Liver (tissue), 9 donors: Measurements from ENCODE around the gene CSPG5. TPM values are rescaled to one million over a fixed set of nuclear protein-coding genes. Genes with fewer than 3 reads are reported as not detected.

Experiments
- DNase-seq: peaks from one replicate; pipeline ENCODE4 v3.0.0-alpha.2; 2017; ENCODE audit warnings: low spot score
- H3K27ac ChIP-seq, 2 donors: one replicate each; pipeline ENCODE4 v1.7.0; 2013; ENCODE audit warnings: inconsistent platforms in 2 of 2, low read length in 2 of 2, control low read depth in 1 of 2, low read depth in 1 of 2, mild to moderate bottlenecking in 1 of 2
- H3K27me3 ChIP-seq, 4 donors: one replicate each; pipeline versions ENCODE4 v1.6.1 to v1.7.0; 2013; ENCODE audit warnings: low read length in 3 of 4, inconsistent platforms in 1 of 4, mild to moderate bottlenecking in 1 of 4, moderate library complexity in 1 of 4; ENCODE audit not compliant: control insufficient read depth in 4 of 4, insufficient read depth in 4 of 4
- H3K36me3 ChIP-seq, 4 donors: one replicate each; pipeline versions ENCODE4 v1.6.1 to v1.7.0; 2013; ENCODE audit warnings: low read length in 3 of 4, mild to moderate bottlenecking in 3 of 4, low read depth in 1 of 4, moderate library complexity in 1 of 4; ENCODE audit not compliant: control insufficient read depth in 4 of 4, insufficient read depth in 3 of 4
- H3K4me1 ChIP-seq, 4 donors: one replicate each; pipeline versions ENCODE4 v1.6.1 to v1.7.0; 2013; ENCODE audit warnings: low read length in 3 of 4, mild to moderate bottlenecking in 3 of 4, moderate library complexity in 1 of 4; ENCODE audit not compliant: control insufficient read depth in 4 of 4, insufficient read depth in 4 of 4
- H3K4me3 ChIP-seq, 3 donors: one replicate each; pipeline versions ENCODE4 v1.6.1 to v1.7.0; 2013; ENCODE audit warnings: low read length in 3 of 3, control low read depth in 1 of 3, low read depth in 1 of 3, mild to moderate bottlenecking in 1 of 3
- H3K9ac ChIP-seq, 2 donors: one replicate each; pipeline ENCODE4 v1.7.0; 2013; ENCODE audit warnings: low read length in 2 of 2, mild to moderate bottlenecking in 2 of 2, moderate library complexity in 2 of 2, control low read depth in 1 of 2, low read depth in 1 of 2
- H3K9me3 ChIP-seq, 4 donors: one replicate each; pipeline versions ENCODE4 v1.6.1 to v1.7.0; 2013; ENCODE audit warnings: low read length in 3 of 4; ENCODE audit not compliant: control insufficient read depth in 4 of 4
- EGR1 ChIP-seq, 2 donors: IDR thresholded peaks; 2 replicates each; pipeline ENCODE4 v1.6.1; 2016 to 2018; ENCODE audit warnings: antibody characterized with exemption in 2 of 2, low read depth in 2 of 2
- FOXA1 ChIP-seq: IDR thresholded peaks from 2 replicates; pipeline ENCODE4 v1.6.1; 2016; ENCODE audit warnings: antibody characterized with exemption
- FOXA2 ChIP-seq: IDR thresholded peaks from 2 replicates; pipeline ENCODE4 v1.6.1; 2016; ENCODE audit warnings: antibody characterized with exemption
- GABPA ChIP-seq, 2 donors: IDR thresholded peaks in 1 of 2; conservative IDR thresholded peaks in 1 of 2; 2 replicates each; pipeline ENCODE4 v1.6.1; 2016; ENCODE audit warnings: antibody characterized with exemption in 2 of 2, mild to moderate bottlenecking in 1 of 2, moderate library complexity in 1 of 2
- HNF4A ChIP-seq, 2 donors: conservative IDR thresholded peaks; 2 replicates each; pipeline ENCODE4 v1.6.1; 2016; ENCODE audit warnings: antibody characterized with exemption in 2 of 2, mild to moderate bottlenecking in 2 of 2
- HNF4G ChIP-seq: IDR thresholded peaks from 2 replicates; pipeline ENCODE4 v1.6.1; 2016; ENCODE audit warnings: antibody characterized with exemption
- JUND ChIP-seq, 2 donors: IDR thresholded peaks; 2 replicates each; pipeline ENCODE4 v1.6.1; 2016; ENCODE audit warnings: antibody characterized with exemption in 2 of 2
- MAX ChIP-seq: IDR thresholded peaks from 2 replicates; pipeline ENCODE4 v1.6.1; 2016; ENCODE audit warnings: antibody characterized with exemption
- NR2F2 ChIP-seq: IDR thresholded peaks from 2 replicates; pipeline ENCODE4 v1.6.1; 2016; ENCODE audit warnings: antibody characterized with exemption
- RAD21 ChIP-seq, 2 donors: IDR thresholded peaks; 2 replicates each; pipeline ENCODE4 v1.6.1; 2016; ENCODE audit warnings: antibody characterized with exemption in 2 of 2, mild to moderate bottlenecking in 2 of 2
- RXRA ChIP-seq, 2 donors: IDR thresholded peaks; 2 replicates each; pipeline ENCODE4 v1.6.1; 2017 to 2018; ENCODE audit warnings: antibody characterized with exemption in 2 of 2, mild to moderate bottlenecking in 1 of 2
- SP1 ChIP-seq: IDR thresholded peaks from 2 replicates; pipeline ENCODE4 v1.6.1; 2018; ENCODE audit warnings: antibody characterized with exemption, mild to moderate bottlenecking
- TAF1 ChIP-seq: conservative IDR thresholded peaks from 2 replicates; pipeline ENCODE4 v1.6.1; 2016; ENCODE audit warnings: antibody characterized with exemption, mild to moderate bottlenecking
- YY1 ChIP-seq: IDR thresholded peaks from 2 replicates; pipeline ENCODE4 v1.6.1; 2016; ENCODE audit warnings: antibody characterized with exemption, mild to moderate bottlenecking
- WGBS: extraction: QIAGEN DNeasy Blood & Tissue Kit; methylation state at CpG from one replicate; pipeline ENCODE4 v1.1.7; 2013; 5-methylcytosine and 5-hydroxymethylcytosine counted together
- polyA plus RNA-seq, 2 donors: library from polyadenylated mRNA; stranded (reverse) in 1 of 2; unstranded in 1 of 2; fragments of 200-250 nt in 1 of 2; fragments of >200 nt in 1 of 2; fragmentation: Nextera tagmentation in 1 of 2; extraction: Ambion mirVana in 1 of 2; gene quantifications; one replicate each; pipeline versions ENCODE4 v1.2.1 to v1.2.3, GENCODE V29; 2013 to 2015
- total RNA-seq, 2 donors: library from RNA; depleted of rRNA; stranded (reverse); fragments of >200 nt; gene quantifications; one replicate each; pipeline ENCODE4 v1.2.3, GENCODE V29; 2014
- TF ChIP-seq, protein P1 (sequence below): fragments of 150-350 bp; IDR thresholded peaks from 2 replicates; pipeline ENCODE4 v1.5.1; 2017; ENCODE audit warnings: improper control_type of control experiment, low read depth, low read length; ENCODE audit not compliant: missing input control
- TF ChIP-seq, protein P2 (sequence below): IDR thresholded peaks from 2 replicates; pipeline ENCODE4 v1.6.1; 2016; ENCODE audit warnings: antibody characterized with exemption, mild to moderate bottlenecking
- TF ChIP-seq, protein P3 (sequence below): IDR thresholded peaks from 2 replicates; pipeline ENCODE4 v1.6.1; 2016; ENCODE audit warnings: antibody characterized with exemption
- TF ChIP-seq, protein P4 (sequence below): IDR thresholded peaks from 2 replicates; pipeline ENCODE4 v1.6.1; 2016; ENCODE audit warnings: antibody characterized with exemption
- donor health status: healthy.
- donor health status: healthy.
- donor health status: healthy.
- donor health status: healthy.
- donor health status: healthy.

The CSPG5 gene
- total and polyA plus RNA-seq, 4 donors: 0.25 to 0.42 (median 0.33) TPM; not detected in 1

DNA sequence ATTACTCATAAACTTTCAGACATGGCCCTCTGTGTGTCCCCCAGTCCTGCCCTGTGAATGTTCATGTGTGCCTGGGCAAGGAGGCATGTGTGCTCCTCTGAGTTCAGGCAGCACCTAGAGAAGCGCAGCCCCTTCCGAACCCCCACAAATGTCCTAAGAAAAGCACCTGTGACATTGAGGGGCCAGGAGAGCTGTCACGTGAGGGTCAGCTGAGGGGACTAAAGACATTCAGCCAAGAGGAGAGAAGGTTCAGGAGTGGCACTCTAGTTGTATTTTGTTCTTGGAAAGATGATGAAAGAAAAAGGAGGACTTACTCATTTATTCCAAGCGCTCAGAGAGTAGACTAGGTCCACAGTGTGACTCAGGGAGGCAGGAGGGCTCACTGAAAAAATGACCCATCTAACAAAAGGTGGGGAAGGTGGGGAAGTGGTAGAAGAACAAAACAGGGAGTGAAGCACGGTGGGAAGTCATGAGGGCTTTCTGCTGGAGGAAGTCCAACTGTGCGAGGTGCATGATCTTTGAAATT, 37.0 kb downstream of the CSPG5 start:
- Histone ChIP-seq H3K9me3 (no peaks in the 10 kb centered on the region), H3K9ac (no peak overlapping the region), H3K4me1 (no peaks in the 10 kb centered on the region), H3K4me3 (no peak overlapping the region), H3K36me3 (no peaks in the 10 kb centered on the region), H3K27ac (no peak overlapping the region), H3K27me3 (no peaks in the 10 kb centered on the region)
- no peak for DNase-seq
- TF ChIP-seq HNF4G: no peak
- no peak for TF ChIP-seq RAD21 (IDR thresholded peaks at IDR 0.05)
- no peak for TF ChIP-seq YY1
- WGBS: 69% methylated on average over 6 of the region's 6 CpGs

GRCh38 chr3:47540281-47540680, 38.4 kb downstream of the CSPG5 start:
- 94% methylated on average over 4 of the region's 4 CpGs for WGBS
- no peak overlapping the region for H3K4me3 ChIP-seq
- DNase-seq: no peak
- H3K27me3 ChIP-seq: no peaks in the 10 kb centered on the region
- no peaks in the 10 kb centered on the region for H3K4me1 ChIP-seq
- H3K9me3 ChIP-seq: no peaks in the 10 kb centered on the region
- no peak overlapping the region for H3K9ac ChIP-seq
- H3K27ac ChIP-seq: no peak overlapping the region
- TF ChIP-seq, protein P1, sequence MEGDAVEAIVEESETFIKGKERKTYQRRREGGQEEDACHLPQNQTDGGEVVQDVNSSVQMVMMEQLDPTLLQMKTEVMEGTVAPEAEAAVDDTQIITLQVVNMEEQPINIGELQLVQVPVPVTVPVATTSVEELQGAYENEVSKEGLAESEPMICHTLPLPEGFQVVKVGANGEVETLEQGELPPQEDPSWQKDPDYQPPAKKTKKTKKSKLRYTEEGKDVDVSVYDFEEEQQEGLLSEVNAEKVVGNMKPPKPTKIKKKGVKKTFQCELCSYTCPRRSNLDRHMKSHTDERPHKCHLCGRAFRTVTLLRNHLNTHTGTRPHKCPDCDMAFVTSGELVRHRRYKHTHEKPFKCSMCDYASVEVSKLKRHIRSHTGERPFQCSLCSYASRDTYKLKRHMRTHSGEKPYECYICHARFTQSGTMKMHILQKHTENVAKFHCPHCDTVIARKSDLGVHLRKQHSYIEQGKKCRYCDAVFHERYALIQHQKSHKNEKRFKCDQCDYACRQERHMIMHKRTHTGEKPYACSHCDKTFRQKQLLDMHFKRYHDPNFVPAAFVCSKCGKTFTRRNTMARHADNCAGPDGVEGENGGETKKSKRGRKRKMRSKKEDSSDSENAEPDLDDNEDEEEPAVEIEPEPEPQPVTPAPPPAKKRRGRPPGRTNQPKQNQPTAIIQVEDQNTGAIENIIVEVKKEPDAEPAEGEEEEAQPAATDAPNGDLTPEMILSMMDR: no peak
- TF ChIP-seq, protein P2, sequence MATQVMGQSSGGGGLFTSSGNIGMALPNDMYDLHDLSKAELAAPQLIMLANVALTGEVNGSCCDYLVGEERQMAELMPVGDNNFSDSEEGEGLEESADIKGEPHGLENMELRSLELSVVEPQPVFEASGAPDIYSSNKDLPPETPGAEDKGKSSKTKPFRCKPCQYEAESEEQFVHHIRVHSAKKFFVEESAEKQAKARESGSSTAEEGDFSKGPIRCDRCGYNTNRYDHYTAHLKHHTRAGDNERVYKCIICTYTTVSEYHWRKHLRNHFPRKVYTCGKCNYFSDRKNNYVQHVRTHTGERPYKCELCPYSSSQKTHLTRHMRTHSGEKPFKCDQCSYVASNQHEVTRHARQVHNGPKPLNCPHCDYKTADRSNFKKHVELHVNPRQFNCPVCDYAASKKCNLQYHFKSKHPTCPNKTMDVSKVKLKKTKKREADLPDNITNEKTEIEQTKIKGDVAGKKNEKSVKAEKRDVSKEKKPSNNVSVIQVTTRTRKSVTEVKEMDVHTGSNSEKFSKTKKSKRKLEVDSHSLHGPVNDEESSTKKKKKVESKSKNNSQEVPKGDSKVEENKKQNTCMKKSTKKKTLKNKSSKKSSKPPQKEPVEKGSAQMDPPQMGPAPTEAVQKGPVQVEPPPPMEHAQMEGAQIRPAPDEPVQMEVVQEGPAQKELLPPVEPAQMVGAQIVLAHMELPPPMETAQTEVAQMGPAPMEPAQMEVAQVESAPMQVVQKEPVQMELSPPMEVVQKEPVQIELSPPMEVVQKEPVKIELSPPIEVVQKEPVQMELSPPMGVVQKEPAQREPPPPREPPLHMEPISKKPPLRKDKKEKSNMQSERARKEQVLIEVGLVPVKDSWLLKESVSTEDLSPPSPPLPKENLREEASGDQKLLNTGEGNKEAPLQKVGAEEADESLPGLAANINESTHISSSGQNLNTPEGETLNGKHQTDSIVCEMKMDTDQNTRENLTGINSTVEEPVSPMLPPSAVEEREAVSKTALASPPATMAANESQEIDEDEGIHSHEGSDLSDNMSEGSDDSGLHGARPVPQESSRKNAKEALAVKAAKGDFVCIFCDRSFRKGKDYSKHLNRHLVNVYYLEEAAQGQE: no peak
- TF ChIP-seq RAD21 (IDR thresholded peaks at IDR 0.05) (no peak), EGR1 (IDR thresholded peaks at IDR 0.05; ENCODE audit: low read depth in 2 of 2) (no peak), JUND (IDR thresholded peaks at IDR 0.05) (no peak), SP1 (no peak), GABPA (IDR thresholded peaks at IDR 0.05 in 1 of 2, conservative IDR thresholded peaks at IDR 0.05 in 1 of 2) (no peak), TAF1 (no peak), NR2F2 (no peak), HNF4A (conservative IDR thresholded peaks at IDR 0.05) (no peak), YY1 (no peak), MAX (no peak), HNF4G (no peak), FOXA1 (no peak), FOXA2 (no peak), RXRA (IDR thresholded peaks at IDR 0.05) (no peak)
- TF ChIP-seq, protein P3, sequence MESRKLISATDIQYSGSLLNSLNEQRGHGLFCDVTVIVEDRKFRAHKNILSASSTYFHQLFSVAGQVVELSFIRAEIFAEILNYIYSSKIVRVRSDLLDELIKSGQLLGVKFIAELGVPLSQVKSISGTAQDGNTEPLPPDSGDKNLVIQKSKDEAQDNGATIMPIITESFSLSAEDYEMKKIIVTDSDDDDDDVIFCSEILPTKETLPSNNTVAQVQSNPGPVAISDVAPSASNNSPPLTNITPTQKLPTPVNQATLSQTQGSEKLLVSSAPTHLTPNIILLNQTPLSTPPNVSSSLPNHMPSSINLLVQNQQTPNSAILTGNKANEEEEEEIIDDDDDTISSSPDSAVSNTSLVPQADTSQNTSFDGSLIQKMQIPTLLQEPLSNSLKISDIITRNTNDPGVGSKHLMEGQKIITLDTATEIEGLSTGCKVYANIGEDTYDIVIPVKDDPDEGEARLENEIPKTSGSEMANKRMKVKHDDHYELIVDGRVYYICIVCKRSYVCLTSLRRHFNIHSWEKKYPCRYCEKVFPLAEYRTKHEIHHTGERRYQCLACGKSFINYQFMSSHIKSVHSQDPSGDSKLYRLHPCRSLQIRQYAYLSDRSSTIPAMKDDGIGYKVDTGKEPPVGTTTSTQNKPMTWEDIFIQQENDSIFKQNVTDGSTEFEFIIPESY: no peak
- TF ChIP-seq, protein P4, sequence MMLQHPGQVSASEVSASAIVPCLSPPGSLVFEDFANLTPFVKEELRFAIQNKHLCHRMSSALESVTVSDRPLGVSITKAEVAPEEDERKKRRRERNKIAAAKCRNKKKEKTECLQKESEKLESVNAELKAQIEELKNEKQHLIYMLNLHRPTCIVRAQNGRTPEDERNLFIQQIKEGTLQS: no peak
- no peaks in the 10 kb centered on the region for H3K36me3 ChIP-seq
